GF-D8 (cell line): ENCODE data around the gene ADAMTSL1.

Experiments
- DNase-seq: peaks from one replicate; lab custom pipeline; 2025; lab: John Stamatoyannopoulos, UW

Gene ADAMTSL1

DNA sequence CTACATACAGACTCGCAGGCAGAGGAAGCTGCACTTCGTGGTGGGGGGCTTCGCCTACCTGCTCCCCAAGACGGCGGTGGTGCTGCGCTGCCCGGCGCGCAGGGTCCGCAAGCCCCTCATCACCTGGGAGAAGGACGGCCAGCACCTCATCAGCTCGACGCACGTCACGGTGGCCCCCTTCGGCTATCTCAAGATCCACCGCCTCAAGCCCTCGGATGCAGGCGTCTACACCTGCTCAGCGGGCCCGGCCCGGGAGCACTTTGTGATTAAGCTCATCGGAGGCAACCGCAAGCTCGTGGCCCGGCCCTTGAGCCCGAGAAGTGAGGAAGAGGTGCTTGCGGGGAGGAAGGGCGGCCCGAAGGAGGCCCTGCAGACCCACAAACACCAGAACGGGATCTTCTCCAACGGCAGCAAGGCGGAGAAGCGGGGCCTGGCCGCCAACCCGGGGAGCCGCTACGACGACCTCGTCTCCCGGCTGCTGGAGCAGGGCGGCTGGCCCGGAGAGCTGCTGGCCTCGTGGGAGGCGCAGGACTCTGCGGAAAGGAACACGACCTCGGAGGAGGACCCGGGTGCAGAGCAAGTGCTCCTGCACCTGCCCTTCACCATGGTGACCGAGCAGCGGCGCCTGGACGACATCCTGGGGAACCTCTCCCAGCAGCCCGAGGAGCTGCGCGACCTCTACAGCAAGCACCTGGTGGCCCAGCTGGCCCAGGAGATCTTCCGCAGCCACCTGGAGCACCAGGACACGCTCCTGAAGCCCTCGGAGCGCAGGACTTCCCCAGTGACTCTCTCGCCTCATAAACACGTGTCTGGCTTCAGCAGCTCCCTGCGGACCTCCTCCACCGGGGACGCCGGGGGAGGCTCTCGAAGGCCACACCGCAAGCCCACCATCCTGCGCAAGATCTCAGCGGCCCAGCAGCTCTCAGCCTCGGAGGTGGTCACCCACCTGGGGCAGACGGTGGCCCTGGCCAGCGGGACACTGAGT, 303.2 kb downstream of the ADAMTSL1 start:
- DNase-seq, result no peak

DNA sequence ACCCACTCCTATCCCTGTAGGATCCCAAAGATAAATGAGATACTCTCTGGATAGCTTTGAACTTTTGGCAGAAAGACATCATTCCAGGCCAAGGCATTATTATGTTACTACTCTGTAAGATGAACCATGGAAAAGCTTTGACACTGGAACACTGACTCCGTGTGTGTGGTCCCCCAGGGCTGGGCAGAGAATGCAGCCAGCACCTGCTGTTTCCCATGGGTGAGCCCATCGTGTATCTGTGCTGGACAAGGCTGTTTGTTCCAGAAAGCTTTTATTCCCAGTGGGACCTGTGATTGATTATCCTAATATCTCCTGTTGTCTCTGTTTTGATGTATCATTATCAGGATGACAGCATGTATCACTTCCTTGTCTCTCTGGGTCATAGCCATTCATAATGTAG, 304.2 kb downstream of the ADAMTSL1 start:
- DNase-seq, result no peak

- DNase-seq, result no peak
These were observed 304.9 kb downstream of the ADAMTSL1 start for GRCh38 chr9:18778846-18779245.

DNA sequence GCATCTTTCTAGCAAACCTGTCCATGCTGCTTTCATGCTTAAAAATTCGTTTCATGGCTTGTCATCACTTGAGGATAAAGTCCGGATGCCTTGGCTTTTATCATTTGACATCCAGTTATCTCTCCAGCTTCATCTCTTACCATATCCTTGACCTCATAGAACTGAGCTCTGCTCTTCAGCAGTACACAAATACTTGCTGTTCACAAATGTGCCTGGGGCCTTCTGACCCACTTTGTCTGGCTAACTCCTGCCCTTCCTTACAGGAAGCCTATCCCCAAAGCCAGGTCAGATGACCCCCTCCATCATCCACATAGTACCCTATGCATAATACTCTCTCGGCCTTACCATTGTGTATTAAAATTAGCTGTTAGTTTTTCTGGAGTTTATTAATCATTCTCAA, 310.0 kb downstream of the ADAMTSL1 start:
- no peak for DNase-seq

- DNase-seq, result no peak
These were observed 311.7 kb downstream of the ADAMTSL1 start for GRCh38 chr9:18785604-18786003.

GRCh38 chr9:18786196-18786595, 312.2 kb downstream of the ADAMTSL1 start:
- DNase-seq, result no peak

- no peak for DNase-seq
These were observed 313.1 kb downstream of the ADAMTSL1 start for GRCh38 chr9:18786911-18787650.

- DNase-seq, result no peak
These were observed 314.3 kb downstream of the ADAMTSL1 start for GRCh38 chr9:18788256-18788655.

GRCh38 chr9:18791074-18791473, 317.1 kb downstream of the ADAMTSL1 start:
- no peak for DNase-seq

GRCh38 chr9:18793122-18793521, 319.2 kb downstream of the ADAMTSL1 start:
- DNase-seq, result no peak

DNA sequence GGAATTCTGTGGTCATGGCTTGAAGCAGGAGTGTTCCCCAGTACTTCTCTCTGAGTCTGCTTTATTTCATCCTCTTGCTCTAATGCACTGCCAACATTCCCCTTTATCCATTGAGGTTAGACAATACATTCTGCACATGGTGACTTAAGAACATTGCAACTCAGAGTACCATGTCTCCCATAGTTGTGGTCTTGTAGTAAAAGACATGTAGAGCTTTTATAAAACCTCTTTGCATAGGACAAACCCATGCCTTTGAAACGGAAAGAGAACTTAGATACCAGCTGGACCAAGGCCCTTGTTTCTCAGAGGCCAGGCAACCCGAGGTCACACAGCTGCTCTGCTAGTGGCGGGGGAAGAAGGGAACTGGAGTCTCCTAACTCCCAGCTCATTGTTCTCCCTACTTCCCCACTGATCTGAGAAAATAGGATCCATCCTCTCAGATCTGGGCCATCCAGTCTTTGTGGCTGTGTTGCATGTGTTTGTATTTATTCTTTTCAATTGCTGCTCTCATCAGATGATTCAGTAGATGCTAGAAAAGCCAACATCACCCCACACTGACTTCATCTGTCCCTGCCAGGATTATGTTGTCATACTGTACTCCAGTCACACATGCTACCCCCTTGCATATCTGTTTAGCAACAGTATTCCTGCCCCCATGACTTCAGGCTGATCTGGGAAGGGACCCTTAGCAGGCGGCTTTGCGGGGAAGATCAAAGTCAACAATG, 322.2 kb downstream of the ADAMTSL1 start:
- no peak for DNase-seq

GRCh38 chr9:18796696-18797270, 322.8 kb downstream of the ADAMTSL1 start:
- no peak for DNase-seq

DNA sequence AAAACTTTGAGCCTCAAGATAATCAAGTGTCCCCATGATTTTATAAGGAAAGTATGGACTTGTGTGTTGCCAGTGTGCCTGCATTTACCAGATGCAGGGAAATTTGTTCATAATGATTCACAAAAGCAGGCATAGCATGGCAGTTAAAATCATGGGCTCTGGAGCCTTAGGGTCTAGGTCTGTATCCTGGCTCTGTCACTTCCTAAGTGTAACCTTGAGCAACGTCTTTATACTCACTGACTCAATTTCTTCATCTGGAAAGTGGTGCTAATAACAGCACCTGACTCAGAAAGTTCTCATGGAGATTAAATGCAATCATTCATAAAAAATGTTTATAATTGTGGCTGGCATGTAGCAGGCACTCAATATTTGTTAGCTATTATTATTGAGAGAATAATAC, 324.2 kb downstream of the ADAMTSL1 start:
- no peak for DNase-seq

DNA sequence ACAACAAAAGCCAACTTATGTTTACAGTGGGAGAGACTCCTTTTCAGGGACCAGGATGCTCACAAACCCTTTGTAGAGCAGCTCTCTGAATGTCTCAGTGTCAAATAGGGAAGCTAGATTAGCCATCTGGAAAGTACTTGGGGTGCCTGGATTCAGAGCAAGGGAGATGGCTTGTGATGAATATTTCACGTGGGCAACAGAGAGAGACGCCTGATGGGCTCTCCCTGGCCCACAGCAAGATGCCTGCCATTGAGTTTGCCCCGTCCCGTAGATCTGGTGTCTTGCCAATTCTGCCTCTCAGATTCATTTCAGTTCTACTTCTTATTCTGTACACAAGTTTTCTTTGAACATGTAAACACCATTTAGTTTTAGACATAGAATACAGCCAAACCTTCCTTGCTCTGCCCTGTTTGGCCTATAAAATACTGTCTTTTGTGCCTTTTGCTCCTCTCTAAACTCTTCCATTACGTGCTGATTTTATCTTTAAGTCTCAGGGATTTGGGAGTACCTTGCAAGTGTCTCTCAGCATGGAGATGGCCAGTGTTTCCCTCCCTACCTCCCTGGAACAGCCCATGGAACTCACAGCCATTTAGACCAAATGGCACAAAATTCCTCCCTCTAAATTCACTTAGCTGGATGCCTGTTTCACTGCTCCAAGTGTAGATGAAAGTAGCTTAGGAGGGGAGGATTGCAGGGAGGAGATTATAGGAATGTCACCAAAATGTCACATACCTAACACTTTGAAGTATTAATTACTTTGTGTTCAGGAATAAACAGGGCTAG, 324.7 kb downstream of the ADAMTSL1 start:
- no peak for DNase-seq

DNA sequence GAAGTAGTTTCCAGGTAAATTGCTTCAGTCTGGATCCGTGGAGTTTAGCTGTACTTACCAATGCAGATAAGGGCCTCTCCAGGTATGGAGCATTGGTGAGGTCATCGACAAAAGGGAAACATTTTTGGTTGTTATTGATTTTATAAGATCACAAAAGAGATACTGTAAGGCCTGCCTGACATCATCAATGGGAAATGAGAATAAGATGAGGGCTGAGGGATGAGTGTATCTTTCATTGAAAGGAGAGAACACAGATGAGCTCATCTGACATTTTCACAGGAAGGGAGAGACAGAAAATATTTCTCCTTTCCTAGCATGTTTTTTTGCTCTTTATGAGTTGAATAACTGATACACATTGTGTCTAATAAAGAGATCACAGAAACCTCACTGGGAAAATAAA, 325.5 kb downstream of the ADAMTSL1 start:
- no peak for DNase-seq

DNA sequence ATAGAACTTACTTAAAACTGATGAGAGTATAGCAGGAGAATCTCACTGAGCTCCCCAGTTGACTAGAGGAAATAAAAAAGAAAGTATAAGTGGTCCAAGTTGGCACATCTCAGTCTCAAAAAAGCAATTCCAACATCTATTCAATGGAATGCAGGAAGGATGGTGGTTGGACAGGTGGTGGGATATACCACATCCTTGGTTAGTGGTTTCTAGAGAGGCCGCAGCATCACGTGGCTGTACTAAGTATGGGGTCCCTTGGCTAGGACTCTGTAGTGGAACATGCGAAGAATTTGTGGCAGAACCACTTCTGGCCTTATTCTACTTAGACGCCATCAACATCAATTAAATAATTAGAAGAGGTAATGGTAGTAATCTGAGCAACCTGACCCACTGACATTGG, 326.6 kb downstream of the ADAMTSL1 start:
- DNase-seq, result no peak

- DNase-seq, result no peak
These were observed 331.4 kb downstream of the ADAMTSL1 start for GRCh38 chr9:18805386-18805785.

DNA sequence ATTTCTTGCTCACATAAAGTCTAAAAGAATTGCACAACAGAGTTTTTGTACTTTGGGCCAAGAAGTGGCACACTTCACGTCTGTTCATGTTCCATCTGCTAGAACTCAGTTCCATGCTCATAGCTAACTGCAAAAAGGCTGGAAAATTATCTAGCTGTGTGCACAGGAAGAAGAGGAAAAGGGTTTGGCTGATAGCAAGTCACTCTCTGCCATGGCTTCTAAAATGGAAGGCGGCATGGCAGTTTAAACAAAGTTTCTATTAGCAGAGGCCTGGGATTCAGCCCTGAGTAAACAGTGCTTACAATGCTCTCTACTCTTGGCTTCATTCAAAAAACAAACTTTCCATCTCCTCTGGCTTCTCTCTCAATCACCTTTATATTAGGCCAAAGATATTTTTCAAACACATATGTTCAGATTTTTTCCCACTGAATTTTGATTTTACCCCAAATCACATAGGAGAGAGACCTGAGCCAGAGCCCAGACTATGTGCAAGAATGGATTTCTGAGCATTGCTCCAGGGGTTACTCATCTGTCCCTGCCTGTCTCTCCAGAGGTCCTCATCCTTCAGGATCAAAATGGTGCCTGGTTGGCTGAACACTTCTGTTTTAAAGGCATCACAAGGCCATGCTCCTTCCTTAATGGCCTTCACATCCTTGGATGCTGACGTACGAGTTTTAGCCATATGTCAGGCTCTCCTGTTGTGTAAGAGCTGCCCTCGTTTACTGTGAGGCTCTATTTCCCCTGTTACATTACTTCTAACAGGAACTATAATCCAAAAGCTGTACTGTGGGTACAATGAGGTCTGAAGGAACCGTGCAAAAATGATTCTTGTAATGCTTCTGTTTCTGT, 332.5 kb downstream of the ADAMTSL1 start:
- DNase-seq, result no peak

- DNase-seq, result no peak
These were observed 336.6 kb downstream of the ADAMTSL1 start for GRCh38 chr9:18810581-18810980.

DNA sequence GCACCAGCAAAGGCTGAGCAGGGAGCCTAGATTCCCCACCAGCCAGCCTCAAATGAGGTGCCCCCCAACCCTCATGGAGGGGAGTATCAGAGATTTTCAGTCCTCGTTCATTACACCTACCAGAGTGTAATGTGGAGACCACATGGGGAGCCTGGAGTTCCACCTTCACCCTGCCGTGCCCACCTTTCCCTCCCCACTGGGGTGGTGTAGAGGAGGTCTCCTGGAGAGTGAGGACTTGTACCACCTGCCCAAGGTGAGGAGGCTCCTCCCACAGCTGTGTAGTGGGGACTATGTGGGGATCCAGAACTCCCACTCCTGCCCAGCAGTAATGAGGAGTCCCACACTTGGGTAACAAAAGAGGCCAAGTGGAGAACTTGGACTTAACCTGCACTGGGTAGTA, 337.2 kb downstream of the ADAMTSL1 start:
- DNase-seq, result no peak
